NCI-H1417 treated with DMSO at 0.1 percent for 48 hours (cell line): ENCODE data around the gene SBF1.
A peak's percentile ranks its signal among the peaks of the same experiment; 100 is the strongest.

Experiments
- DNase-seq: peaks from one replicate; lab custom pipeline; 2025; lab: John Stamatoyannopoulos, UW

SBF1 gene

DNA sequence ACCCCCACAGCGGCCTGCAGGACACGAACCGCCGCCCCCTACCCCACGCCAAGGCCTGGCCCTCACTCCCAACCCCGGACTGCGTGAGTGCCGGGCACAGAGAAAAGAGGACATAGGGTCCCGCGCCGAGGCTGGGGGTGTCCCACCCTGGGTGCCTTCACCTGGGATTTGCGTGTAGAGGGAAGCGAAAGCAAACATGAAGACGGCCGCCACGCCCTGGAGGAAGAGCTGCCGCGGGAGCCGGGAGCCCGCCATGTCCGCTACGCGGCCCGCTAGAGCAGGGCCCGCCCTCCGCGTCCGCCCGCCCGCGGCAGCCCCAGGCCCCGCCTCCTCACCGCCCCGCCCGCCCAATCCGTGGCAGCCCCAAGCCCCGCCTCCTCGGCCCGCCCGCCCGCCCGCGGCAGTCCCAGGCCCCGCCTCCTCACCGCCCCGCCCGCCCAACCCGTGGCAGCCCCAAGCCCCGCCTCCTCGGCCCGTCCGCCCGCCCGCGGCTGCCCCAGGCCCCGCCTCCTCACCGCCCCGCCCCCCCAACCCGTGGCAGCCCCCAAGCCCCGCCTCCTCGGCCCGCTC is 32.7 kb upstream of the SBF1 start, which contains the start of gene LMF2:
LMF2 (minus strand) TSS at position 282 of the 570 bp plus-strand sequence; CDS start at position 255, 27 bp downstream.
- DNase-seq = no peak

DNA sequence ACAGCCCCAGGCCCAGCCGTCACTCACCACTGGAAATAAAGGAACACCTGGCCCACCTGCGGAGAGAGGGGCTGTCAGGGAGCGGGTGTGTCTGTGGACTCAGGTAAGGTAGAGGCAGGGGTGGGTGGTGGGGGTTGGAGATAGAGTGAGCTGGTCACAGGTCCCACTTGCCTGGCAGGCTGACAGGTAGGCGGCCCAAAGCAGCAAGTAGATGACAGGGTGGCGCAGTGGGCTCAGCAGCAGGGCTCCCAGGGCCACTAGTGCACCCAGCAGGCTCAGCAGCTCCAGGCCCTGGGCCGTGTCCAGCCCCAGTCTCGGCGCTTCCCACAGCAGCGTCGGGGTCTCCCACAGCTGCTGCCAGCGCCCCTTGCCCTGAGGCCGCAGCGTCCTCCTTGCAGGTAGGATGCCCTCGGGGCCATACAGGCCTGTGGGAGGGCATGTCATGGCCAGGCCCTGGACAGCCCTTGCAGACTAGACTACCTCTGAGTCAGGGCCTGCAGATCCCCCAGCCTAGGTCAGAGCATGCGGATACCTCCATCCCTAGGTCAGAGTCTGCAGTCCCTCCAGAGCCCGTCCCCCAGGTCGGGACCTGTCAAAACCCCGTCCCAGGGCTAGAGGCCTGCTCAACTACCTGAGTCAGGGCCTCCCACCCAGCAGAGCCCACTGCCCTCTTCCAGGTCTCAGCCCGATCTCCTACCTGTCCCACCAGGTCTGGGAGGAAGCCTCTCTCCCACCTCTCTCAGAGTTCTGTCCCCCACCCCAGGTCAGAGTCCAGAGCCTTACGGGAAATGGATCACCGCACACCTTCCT is 32.0 kb upstream of the SBF1 start:
- DNase-seq = peak; percentile 49

DNA sequence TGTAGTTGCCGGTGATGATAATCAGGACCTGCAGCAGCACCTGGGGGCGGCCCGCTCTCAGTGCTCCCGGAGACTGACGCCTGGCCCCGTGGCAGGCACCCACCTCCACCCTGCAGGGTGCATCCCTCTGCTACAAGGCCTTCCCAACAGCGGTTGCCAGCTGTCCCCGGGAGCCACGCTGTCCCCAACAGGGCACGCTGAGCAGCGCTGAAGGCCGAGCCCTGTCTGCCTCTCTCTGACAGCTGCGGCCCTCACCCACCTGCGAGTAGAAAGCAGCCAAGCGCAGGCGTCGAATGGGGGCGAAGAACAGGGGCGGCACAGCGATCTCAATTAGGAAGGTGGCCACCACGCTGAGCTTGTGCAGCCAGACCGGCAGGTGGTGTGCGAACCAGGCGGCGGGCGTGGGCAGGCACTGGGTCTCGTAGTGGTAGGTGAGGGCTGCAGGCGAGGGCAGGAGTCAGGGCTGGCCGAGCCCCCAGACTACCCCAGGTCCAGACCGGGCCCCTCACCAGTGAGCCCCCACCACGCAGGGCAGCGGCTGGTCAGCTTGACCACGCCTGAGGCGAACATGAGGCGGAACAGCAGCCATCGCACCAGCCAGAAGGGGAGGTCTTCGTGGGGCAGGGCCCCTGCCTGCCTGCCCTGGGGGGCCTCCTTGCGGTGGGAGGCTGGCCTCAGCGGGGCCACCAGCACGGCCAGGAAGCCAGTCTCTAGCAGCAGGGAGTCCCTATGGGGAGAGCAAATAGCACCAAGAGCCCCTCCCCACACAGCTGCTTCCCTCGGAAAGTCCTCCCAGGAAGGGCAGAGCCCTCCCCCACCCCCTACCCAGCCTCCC is 31.2 kb upstream of the SBF1 start:
- no peak for DNase-seq

DNA sequence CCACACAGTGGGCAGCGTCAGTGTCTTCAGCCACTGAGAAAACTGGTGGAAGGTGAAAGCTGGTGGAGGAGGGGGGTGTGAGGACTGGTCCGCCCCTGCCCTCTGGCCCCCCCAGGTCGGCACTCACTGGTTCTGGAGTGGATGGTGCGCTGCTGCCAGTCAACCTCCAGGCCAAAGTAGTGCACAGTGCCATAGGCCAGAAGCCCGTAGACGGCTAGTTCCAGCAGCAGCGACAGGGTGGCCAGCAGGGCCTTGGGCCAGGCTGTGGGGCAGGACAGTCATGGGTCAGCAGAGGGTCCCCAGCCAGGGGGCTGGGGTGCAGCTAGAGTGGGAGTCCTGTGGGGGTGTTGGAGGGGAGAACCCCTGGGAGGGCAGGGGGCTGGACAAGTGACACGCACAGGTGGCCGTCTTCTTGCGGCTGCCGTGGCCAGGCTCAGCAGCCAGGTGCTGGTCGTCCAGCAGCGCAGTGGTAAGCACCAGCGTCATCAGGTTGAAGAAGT is 30.5 kb upstream of the SBF1 start:
- no peak for DNase-seq

DNA sequence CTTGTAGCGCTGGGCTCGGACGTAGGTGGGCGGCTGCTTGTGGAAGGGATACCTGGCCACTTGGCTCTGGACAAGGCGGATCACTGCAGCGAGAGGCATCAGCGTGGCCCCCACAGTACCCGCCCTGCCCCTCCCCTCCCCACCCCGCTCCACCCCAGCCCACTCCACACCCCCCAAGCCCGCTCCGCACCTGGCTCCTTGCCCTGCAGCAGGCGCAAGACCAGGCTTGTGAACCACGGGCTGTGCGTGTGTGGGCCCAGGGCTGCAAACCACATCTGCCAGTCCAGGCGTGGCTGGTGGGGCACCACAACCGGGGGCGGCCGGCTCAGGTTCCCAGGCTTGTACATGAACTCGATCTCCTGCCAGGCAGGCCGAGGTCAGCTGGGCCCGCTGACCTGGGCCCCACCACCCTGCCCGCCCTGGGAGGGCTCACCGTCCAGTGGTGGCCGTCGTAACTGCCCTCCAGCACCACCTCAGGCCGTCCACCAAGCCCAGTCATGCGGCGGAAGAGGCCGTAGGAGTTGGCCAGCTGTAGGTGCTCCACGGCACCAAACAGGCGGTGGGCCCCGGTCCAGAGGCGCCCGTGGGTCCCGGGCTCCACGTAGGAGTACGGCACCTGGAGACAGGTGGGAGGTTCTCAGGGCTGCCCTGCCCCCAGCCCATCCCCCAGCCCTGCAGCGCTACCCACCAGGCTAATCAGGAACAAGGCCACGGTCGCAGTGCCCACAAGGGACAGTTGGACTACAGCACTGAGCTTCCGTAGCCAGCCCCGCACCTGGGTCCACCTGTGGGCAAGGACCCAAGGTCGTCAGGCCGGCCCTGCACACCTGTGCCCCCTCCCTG is 29.8 kb upstream of the SBF1 start:
- no peak for DNase-seq

DNA sequence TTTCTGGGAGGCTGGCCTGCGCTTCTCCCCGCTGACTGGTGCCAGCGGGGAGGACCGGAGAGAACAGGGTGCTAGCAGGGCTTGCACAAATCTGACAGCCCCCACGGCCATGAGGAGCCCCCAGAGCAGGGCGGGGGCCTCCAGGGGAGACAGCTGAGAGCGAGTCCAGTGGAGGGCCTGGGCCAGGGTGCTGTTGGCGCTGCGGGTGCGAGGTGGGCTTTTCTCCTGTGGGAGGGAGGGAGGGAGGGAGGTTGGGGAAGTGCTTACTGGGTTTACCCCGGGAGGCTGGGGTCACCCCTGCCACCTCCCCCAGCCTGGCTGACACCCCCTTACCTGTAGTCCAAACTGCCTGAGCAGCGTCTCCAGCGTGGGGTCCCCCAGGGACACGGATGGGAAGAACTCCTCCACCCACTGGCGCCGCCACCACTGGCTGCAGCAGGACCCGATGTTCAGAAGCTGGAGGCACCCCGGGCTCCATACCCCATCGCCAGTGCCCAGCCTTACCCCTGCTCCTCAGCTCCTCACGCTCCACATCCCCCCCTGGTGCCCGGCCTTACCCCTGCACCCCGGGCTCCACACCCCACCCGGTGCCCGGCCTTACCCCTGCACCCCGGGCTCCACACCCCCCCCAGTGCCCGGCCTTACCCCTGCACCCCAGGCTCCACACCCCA is 28.8 kb upstream of the SBF1 start:
- DNase-seq = no peak

DNA sequence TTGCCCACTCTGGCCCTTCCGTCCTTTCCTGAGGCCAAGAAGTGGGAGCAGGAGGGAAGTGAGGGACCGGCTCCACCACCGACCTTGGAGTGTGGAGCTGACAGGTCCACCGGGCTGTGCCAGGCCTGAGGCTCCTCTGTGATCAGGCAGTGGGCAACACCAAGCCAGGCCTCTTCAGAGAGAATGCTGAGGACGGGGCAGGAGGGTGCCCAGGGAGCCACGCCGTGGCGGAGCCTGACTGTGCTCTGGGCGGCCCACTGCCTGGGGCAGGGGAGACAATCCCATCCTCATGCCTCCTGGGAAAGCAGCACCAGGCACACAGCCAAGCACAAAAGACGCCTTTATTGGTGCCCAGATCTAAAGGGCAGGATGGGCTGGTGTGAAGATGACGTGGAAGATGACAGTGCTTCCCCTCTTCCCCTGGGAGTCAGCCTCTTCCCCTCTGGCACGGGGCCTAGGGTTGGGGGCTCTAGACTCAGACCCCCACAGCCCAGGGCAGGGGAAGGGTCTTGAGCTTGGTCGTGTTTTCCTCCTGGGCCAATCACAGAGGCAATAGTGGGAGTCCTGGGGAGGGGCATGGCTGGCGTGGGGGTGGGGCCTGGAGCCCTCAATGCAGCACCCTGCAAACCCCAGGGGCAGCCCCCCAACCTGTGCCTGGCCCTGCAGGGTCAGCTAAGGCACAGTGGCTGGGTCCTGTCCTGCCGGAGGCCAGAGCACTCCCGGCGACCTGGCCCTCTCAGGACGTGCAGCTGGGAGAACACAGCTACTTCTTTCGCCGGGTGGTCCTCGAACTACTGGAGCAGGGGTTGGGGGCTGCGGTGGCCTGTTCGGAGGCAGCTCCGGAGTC is 28.0 kb upstream of the SBF1 start:
- no peak for DNase-seq

DNA sequence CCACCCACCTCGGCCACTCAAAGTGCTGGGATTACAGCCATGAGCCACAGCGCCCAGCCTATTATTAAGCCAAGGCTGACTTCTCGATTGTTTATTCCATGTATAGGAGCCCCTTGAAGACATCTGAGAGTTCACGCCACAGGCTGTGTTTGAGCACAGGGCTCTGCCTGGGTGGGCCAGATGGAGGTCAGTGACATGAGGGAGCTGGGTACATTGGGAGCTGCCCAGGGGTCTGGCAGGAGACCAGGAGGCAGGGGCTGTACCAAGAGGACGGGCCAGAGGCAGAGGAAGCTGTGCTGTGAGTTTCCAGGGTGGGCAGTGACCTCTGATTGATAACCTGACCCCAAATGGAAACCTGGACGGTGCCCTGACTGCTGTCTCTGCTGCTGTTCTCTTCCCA is 27.3 kb upstream of the SBF1 start:
- DNase-seq = no peak

DNA sequence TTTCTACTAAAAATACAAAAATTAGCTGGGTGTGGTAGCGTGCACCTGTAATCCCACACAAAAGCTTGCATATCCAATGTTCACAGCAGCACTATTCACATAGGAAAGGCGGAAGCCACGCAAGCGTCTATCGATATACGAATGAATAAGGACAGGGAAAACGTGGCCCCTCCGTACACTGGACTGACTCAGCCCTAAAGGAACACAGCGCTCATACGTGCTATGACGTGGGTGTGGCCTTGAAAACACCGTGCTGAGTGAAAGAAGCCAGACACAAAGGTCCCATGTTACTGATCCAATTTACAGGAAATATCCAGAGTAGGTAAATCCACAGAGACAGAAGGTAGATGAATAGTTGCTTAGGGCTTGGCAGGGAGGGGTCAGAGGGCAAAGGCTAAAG is 25.6 kb upstream of the SBF1 start:
- DNase-seq = no peak

DNA sequence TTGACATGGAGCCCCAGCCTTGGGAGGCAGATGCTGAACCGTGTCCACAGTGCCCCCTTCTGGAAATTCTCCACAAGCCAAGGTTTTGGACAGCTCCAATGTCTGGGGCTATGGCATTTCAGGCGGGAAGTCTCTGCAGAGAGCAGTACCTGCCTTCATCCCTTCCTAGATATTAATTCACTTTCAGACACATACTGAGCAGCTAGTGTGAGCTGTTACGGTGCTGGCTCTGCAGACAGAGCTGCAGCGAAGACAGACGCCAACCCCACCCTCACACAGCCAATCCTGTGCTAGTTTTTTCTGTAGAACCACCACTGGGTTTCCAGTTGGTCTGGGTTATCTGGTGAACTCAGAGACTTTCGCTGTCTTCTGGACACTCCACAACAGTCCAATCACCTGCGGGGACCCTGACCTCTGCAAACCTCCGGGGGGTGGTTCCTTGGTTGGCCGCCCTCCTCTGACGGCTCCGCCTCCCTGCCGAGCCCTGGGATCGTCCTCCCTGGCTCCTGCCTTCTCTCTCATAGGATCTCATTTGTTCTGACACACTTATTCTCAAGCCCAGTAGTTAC is 23.6 kb upstream of the SBF1 start:
- no peak for DNase-seq

DNA sequence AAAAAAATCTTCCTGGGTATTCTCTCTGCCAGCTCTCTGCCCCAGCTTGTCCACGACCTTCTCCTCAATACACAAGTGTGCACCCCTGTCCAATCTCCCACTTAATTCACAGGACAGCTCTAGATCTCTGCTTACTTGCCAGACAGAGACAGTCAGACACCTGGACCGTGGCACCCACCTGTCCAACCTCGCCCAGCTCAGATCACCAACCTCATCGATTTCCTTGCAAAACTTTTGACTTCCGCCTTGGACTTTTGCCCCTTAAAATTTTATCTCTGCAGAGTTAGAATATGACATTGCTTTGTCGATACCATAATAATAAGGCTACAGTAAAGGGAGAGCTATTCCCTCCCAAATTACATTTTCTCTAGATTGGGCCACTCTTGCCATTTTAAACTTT is 22.3 kb upstream of the SBF1 start:
- no peak for DNase-seq

DNA sequence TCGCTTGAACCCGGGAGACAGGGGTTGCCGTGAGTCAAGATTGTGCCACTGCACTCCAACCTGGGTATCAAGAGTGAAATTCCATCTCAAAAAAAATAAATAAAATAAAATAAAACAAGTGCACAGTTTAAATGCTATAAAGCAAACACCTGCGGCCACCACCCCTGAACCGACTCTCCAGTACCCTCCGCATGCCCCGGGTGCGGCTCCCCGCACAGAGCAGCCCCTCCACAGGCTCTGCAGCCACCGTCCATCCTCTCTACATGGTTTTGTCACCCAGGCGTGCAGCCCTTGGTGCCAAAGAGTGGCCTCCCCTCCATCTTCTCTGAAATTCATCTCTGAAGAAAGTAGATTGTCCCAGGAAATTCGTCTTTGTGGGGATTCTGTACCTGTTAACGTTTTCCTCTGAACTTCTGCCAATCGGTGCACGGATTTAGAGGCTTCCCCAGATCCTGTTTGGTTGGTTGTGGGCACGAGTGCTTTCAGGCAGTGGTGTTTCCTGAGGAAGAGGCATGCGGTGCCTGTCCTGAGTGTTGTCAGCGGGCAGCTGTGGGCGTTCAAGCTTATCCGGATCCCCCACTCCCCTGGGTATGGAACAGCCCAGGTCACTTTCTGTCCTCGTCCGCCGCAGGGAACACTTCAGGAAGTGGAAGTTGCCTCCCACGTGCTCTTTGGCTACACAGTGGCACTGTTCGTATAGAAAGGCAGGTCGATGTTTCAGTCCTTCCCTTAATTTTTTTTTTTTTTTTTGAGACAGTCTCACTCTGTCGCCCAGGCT is 15.9 kb upstream of the SBF1 start:
- no peak for DNase-seq

DNA sequence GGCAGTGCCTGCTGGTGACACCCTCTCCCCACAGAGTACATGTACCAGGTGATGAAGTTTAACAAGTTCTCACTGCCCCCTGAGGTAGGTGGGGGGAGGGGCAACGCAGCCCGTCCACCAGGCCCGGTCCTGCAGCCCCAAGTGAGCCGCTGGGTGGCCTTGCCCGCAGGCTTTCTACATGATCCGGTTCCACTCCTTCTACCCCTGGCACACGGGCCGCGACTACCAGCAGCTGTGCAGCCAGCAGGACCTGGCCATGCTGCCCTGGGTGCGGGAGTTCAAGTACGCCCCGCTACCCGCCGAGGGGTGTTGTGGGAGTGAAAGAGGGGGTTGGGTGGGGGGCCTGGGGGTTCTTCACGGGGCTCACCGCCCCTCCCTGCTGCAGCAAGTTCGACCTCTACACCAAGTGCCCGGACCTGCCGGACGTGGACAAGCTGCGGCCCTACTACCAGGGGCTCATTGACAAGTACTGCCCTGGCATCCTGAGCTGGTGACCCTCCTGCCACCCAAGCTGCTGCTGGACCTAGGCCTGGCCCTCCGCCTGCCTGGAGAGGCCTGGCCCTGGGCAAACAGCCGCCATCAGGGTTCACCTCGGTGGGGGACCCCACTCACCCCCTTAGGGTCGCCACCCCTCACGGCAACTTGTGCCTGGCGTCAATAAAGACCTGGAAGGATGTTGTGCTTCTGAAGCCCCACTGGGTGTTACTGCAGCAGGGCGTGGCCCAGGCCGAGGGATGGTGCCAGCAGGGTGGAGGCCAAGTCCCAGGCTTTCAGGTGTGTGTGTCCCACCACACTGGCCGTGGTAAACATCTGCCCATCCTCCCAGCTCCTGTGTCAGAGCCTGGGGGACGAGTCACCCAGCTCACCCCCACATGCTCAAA is 14.8 kb upstream of the SBF1 start:
- no peak for DNase-seq

DNA sequence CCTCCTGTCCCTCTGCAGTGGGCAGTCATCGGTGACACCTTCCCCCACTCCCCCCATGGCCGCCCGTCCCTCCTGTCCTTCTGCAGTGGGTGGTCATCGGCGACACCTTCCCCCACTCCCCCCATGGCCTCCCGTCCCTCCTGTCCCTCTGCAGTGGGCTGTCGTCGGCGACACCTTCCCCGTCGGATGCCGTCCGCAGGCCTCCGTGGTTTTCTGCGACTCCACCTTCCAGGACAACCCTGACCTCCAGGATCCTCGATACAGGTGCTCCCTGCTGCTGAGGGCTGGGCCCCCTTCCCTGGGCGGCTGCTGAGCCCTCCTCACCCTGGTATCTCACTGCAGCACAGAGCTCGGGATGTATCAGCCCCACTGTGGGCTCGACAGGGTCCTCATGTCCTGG is 14.1 kb upstream of the SBF1 start:
- no peak for DNase-seq

DNA sequence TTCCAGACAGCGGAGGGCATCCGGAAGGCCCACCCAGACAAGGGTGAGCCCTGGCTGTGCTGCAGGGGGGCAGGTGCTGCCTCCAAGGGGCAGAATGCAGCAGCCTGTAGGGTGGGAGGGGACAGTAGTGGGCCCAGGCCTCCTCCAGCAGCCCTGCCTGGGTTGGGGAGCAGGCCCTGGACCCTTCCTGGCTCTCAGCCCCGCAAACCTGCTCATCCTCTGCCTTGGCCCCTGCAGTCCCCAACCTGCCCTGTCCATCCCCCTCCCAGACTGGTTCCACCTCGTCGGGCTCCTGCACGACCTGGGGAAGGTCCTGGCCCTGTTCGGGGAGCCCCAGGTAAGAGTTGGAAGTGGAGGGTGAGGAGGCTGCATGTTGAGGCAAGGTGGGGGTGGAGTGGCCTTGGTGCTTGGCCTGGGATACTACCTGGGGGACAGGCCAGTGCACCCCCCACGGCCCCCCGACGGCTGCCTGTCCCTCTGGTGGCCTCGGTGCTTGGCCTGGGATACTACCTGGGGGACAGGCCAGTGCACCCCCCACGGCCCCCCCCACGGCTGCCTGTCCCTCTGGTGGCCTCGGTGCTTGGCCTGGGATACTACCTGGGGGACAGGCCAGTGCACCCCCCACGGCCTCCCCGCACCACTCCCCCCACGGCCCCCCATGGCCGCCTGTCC is 13.3 kb upstream of the SBF1 start:
- DNase-seq = no peak

DNA sequence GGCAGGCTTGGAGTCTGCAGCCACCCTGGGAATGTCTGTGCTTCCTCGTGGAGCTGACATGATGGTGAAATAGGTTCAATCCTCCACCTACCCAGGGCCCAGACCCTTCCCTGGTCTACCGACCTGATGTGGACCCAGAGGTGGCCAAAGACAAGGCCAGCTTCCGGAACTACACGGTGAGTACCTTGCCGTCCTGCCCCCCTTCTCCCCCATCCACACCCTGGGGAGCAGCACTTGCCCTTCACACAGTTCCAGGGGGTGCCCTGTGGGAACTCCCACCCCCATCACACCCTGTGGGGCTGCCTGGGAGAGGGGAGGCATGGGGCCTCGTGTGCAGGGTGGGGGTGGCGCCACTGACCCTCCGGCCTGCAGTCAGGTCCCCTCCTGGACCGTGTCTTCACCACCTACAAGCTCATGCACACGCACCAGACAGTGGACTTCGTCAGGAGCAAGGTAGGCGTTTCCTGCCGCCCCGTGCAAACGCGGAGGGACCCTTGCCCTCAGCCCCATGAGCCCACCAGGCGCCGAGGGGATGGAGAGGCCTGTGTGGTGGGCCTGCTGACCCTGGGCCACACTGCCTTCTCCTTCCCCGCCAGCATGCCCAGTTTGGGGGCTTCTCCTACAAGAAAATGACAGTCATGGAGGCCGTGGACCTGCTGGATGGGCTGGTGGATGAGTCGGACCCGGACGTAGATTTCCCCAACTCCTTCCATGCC is 12.6 kb upstream of the SBF1 start:
- DNase-seq = no peak
